GM23248 (cell line): ENCODE results near the gene TAL2.

ENCODE experiments used
- EZH2 ChIP-seq: fragments of 200-600 bp; sonication (generic); IDR thresholded peaks from 2 replicates; pipeline ENCODE4 v1.6.1; 2018; ENCODE audit warnings: antibody characterized with exemption, mild to moderate bottlenecking; ENCODE audit not compliant: insufficient read depth, poor library complexity, severe bottlenecking
- EZH2phosphoT487 ChIP-seq: fragments of 200-600 bp; sonication (generic); IDR thresholded peaks from 2 replicates; pipeline ENCODE4 v1.6.1; 2018; ENCODE audit warnings: antibody characterized with exemption, moderate library complexity, mild to moderate bottlenecking, low read depth; ENCODE audit not compliant: insufficient read depth

DNA sequence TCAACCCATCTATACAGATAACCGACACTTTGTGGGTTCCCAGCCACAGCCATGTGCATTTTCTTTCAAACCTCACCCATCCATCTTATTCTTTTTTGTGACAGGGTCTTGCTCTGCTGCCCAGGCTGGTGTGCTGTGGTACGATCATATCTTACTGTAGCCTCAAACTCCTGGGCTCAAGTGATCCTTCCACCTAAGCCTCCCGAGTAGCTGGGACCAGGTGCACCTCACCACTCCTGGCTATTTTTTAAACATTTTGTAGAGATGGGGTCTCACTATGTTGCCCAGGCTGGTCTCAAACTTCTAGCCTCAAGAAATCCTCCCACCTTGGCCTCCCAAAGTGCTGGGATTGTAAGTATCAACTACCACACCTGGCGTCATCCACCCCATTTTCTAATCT is 24.7 kb downstream of the TAL2 start:
- TF ChIP-seq EZH2 (no peak), EZH2phosphoT487 (no peak)
